Mucosa of rectum (tissue), 2 donors: ENCODE data around the gene GPRC5C.

Experiments used
- H3K27ac ChIP-seq, 2 donors: one replicate each; pipeline ENCODE4 v1.7.0; 2013; ENCODE audit warnings: inconsistent platforms in 2 of 2, low read depth in 2 of 2, low read length in 2 of 2
- H3K27me3 ChIP-seq, 2 donors: one replicate each; pipeline ENCODE4 v1.7.0; 2013; ENCODE audit warnings: low read length in 2 of 2; ENCODE audit not compliant: control insufficient read depth in 2 of 2, insufficient read depth in 2 of 2
- H3K36me3 ChIP-seq, 2 donors: one replicate each; pipeline ENCODE4 v1.7.0; 2013; ENCODE audit warnings: low read length in 2 of 2; ENCODE audit not compliant: control insufficient read depth in 2 of 2, insufficient read depth in 2 of 2
- H3K4me1 ChIP-seq, 2 donors: one replicate each; pipeline ENCODE4 v1.7.0; 2013; ENCODE audit warnings: low read length in 2 of 2, mild to moderate bottlenecking in 1 of 2; ENCODE audit not compliant: control insufficient read depth in 2 of 2, insufficient read depth in 2 of 2
- H3K4me3 ChIP-seq, 2 donors: one replicate each; pipeline ENCODE4 v1.7.0; 2013; ENCODE audit warnings: low read length in 2 of 2
- H3K9ac ChIP-seq, 2 donors: one replicate each; pipeline ENCODE4 v1.7.0; 2013; ENCODE audit warnings: low read length in 2 of 2, low read depth in 1 of 2, mild to moderate bottlenecking in 1 of 2
- H3K9me3 ChIP-seq, 2 donors: one replicate each; pipeline ENCODE4 v1.7.0; 2013; ENCODE audit warnings: low read length in 2 of 2; ENCODE audit not compliant: control insufficient read depth in 2 of 2
- donor health status: healthy.
- donor health status: Normal muscosa, but diverticular disease.

GPRC5C gene

GRCh38 chr17:74467221-74467951 is 35.5 kb downstream of the GPRC5C start:
- Histone ChIP-seq H3K36me3 (no peaks in the 10 kb centered on the region), H3K27me3 (no peaks in the 10 kb centered on the region), H3K9me3 (no peaks in the 10 kb centered on the region), H3K27ac (peak overlapping the region; percentile 68 to 77), H3K4me3 (peak overlapping the region; percentile 63 to 70), H3K9ac (peak overlapping the region; percentile 34 to 50), H3K4me1 (peaks cover 3 to 11% of the 10 kb centered on the region in 2 donors)

- Histone ChIP-seq H3K4me3 (no peak overlapping the region), H3K27me3 (no peaks in the 10 kb centered on the region), H3K9ac (no peak overlapping the region), H3K36me3 (no peaks in the 10 kb centered on the region), H3K27ac (no peak overlapping the region), H3K4me1 (no peaks in the 10 kb centered on the region), H3K9me3 (peaks cover 0 to 7% of the 10 kb centered on the region in 2 donors)
Measured at GRCh38 chr17:74471341-74471740, 39.5 kb downstream of the GPRC5C start.

GRCh38 chr17:74472890-74473289 is 41.0 kb downstream of the GPRC5C start:
- H3K36me3 ChIP-seq = no peaks in the 10 kb centered on the region
- H3K4me1 ChIP-seq = no peaks in the 10 kb centered on the region
- peak overlapping the region in 1 of 2 donors; percentile 61 for H3K27ac ChIP-seq
- peaks cover 0 to 7% of the 10 kb centered on the region in 2 donors for H3K9me3 ChIP-seq
- no peak overlapping the region for H3K9ac ChIP-seq
- H3K27me3 ChIP-seq = no peaks in the 10 kb centered on the region
- no peak overlapping the region for H3K4me3 ChIP-seq

GRCh38 chr17:74473294-74473693 is 41.4 kb downstream of the GPRC5C start:
- H3K36me3 ChIP-seq = no peaks in the 10 kb centered on the region
- no peaks in the 10 kb centered on the region for H3K4me1 ChIP-seq
- H3K4me3 ChIP-seq = no peak overlapping the region
- peaks cover 0 to 7% of the 10 kb centered on the region in 2 donors for H3K9me3 ChIP-seq
- peak overlapping the region in 1 of 2 donors; percentile 61 for H3K27ac ChIP-seq
- H3K27me3 ChIP-seq = no peaks in the 10 kb centered on the region
- no peak overlapping the region for H3K9ac ChIP-seq

- Histone ChIP-seq H3K4me3 (no peak overlapping the region), H3K9ac (no peak overlapping the region), H3K27ac (peak overlapping the region in 1 of 2 donors; percentile 61), H3K27me3 (no peaks in the 10 kb centered on the region), H3K9me3 (peaks cover 0 to 7% of the 10 kb centered on the region in 2 donors), H3K36me3 (no peaks in the 10 kb centered on the region), H3K4me1 (no peaks in the 10 kb centered on the region)
Measured at GRCh38 chr17:74474043-74474792, 42.3 kb downstream of the GPRC5C start.

- Histone ChIP-seq H3K9me3 (peaks cover 0 to 7% of the 10 kb centered on the region in 2 donors), H3K4me3 (no peak overlapping the region), H3K4me1 (no peaks in the 10 kb centered on the region), H3K27me3 (no peaks in the 10 kb centered on the region), H3K36me3 (no peaks in the 10 kb centered on the region), H3K27ac (no peak overlapping the region), H3K9ac (no peak overlapping the region)
Measured at GRCh38 chr17:74475189-74475588, 43.3 kb downstream of the GPRC5C start.

GRCh38 chr17:74477411-74477810 is 45.5 kb downstream of the GPRC5C start:
- Histone ChIP-seq H3K4me1 (no peaks in the 10 kb centered on the region), H3K9ac (no peak overlapping the region), H3K4me3 (no peak overlapping the region), H3K9me3 (peaks cover 0 to 7% of the 10 kb centered on the region in 2 donors), H3K27ac (no peak overlapping the region), H3K27me3 (no peaks in the 10 kb centered on the region), H3K36me3 (no peaks in the 10 kb centered on the region)

GRCh38 chr17:74478420-74479100 is 46.7 kb downstream of the GPRC5C start:
- no peaks in the 10 kb centered on the region for H3K27me3 ChIP-seq
- no peaks in the 10 kb centered on the region for H3K4me1 ChIP-seq
- no peak overlapping the region for H3K9ac ChIP-seq
- no peaks in the 10 kb centered on the region for H3K36me3 ChIP-seq
- H3K9me3 ChIP-seq = peaks cover 0 to 7% of the 10 kb centered on the region in 2 donors
- peak overlapping the region; percentile 5 to 38 for H3K27ac ChIP-seq
- no peak overlapping the region for H3K4me3 ChIP-seq

GRCh38 chr17:74480290-74480689 is 48.4 kb downstream of the GPRC5C start:
- Histone ChIP-seq H3K27me3 (no peaks in the 10 kb centered on the region), H3K9ac (no peak overlapping the region), H3K36me3 (no peaks in the 10 kb centered on the region), H3K9me3 (peaks cover 0 to 7% of the 10 kb centered on the region in 2 donors), H3K27ac (no peak overlapping the region), H3K4me3 (no peak overlapping the region), H3K4me1 (no peaks in the 10 kb centered on the region)

- Histone ChIP-seq H3K4me3 (no peak overlapping the region), H3K36me3 (no peaks in the 10 kb centered on the region), H3K4me1 (no peaks in the 10 kb centered on the region), H3K27me3 (no peaks in the 10 kb centered on the region), H3K9me3 (no peaks in the 10 kb centered on the region), H3K27ac (no peak overlapping the region), H3K9ac (no peak overlapping the region)
Measured at GRCh38 chr17:74481621-74482020, 49.7 kb downstream of the GPRC5C start.
